Muscle layer of colon (tissue), 2 donors: ENCODE data around the gene POLR3C.
"Not testable (repeated sequence)": the region's sequence is repeated elsewhere in the genome, so short reads cannot be mapped to it uniquely, and the experiment has no call there.

Experiments
- H3K27ac ChIP-seq: one replicate; pipeline ENCODE4 v1.7.0; 2013; ENCODE audit warnings: low read depth, mild to moderate bottlenecking, low read length, moderate library complexity
- H3K27me3 ChIP-seq, 2 donors: one replicate each; pipeline ENCODE4 v1.7.0; 2013; ENCODE audit warnings: low read length in 2 of 2, mild to moderate bottlenecking in 2 of 2; ENCODE audit not compliant: insufficient read depth in 2 of 2, control insufficient read depth in 1 of 2
- H3K36me3 ChIP-seq: one replicate; pipeline ENCODE4 v1.7.0; 2013; ENCODE audit warnings: mild to moderate bottlenecking, low read length; ENCODE audit not compliant: insufficient read depth
- H3K4me1 ChIP-seq: one replicate; pipeline ENCODE4 v1.7.0; 2013; ENCODE audit warnings: mild to moderate bottlenecking, low read length; ENCODE audit not compliant: insufficient read depth
- H3K4me3 ChIP-seq, 2 donors: one replicate each; pipeline ENCODE4 v1.7.0; 2013; ENCODE audit warnings: low read length in 2 of 2, low read depth in 1 of 2, mild to moderate bottlenecking in 1 of 2, moderate library complexity in 1 of 2
- H3K9ac ChIP-seq: one replicate; pipeline ENCODE4 v1.7.0; 2013; ENCODE audit warnings: low read length
- H3K9me3 ChIP-seq: one replicate; pipeline ENCODE4 v1.7.0; 2013; ENCODE audit warnings: mild to moderate bottlenecking, low read length
- donor health status: abdominal sarcoma.
- donor health status: Adenocarcinoma of cecum.

The POLR3C gene

GRCh38 chr1:145795257-145795881 is 28.6 kb upstream of the POLR3C start:
- H3K9ac ChIP-seq, result no peak overlapping the region
- no peak overlapping the region for H3K4me3 ChIP-seq
- H3K27me3 ChIP-seq, result no peaks in the 10 kb centered on the region
- H3K9me3 ChIP-seq, result no peaks in the 10 kb centered on the region
- H3K36me3 ChIP-seq, result no peaks in the 10 kb centered on the region
- H3K4me1 ChIP-seq, result no peaks in the 10 kb centered on the region
- H3K27ac ChIP-seq, result no peak overlapping the region

- no peaks in the 10 kb centered on the region for H3K9me3 ChIP-seq
Measured at GRCh38 chr1:145796753-145797152, 27.2 kb upstream of the POLR3C start.

GRCh38 chr1:145799806-145800205 is 24.2 kb upstream of the POLR3C start:
- Histone ChIP-seq H3K9ac (no peak overlapping the region), H3K4me1 (peaks cover 21% of the 10 kb centered on the region)

More at GRCh38 chr1:145796753-145797152, 27.2 kb upstream of the POLR3C start:
- no peak overlapping the region for H3K4me3 ChIP-seq
- no peak overlapping the region for H3K9ac ChIP-seq
- H3K36me3 ChIP-seq, result no peaks in the 10 kb centered on the region
- H3K4me1 ChIP-seq, result no peaks in the 10 kb centered on the region
- H3K27ac ChIP-seq, result no peak overlapping the region
- H3K27me3 ChIP-seq, result no peaks in the 10 kb centered on the region

GRCh38 chr1:145804235-145805045 is 19.6 kb upstream of the POLR3C start:
- Histone ChIP-seq H3K27me3 (no peaks in the 10 kb centered on the region), H3K36me3 (no peaks in the 10 kb centered on the region), H3K9me3 (no peaks in the 10 kb centered on the region), H3K4me3 (no peak overlapping the region), H3K27ac (no peak overlapping the region), H3K4me1 (peaks cover 25% of the 10 kb centered on the region), H3K9ac (no peak overlapping the region)

More at GRCh38 chr1:145799806-145800205, 24.2 kb upstream of the POLR3C start:
- no peak overlapping the region for H3K27ac ChIP-seq
- no peaks in the 10 kb centered on the region for H3K36me3 ChIP-seq
- no peaks in the 10 kb centered on the region for H3K27me3 ChIP-seq
- no peaks in the 10 kb centered on the region for H3K9me3 ChIP-seq
- H3K4me3 ChIP-seq, result no peak overlapping the region

- Histone ChIP-seq H3K27me3 (no peaks in the 10 kb centered on the region), H3K4me1 (peaks cover 25% of the 10 kb centered on the region), H3K4me3 (no peak overlapping the region), H3K9me3 (no peaks in the 10 kb centered on the region), H3K9ac (no peak overlapping the region), H3K27ac (no peak overlapping the region), H3K36me3 (no peaks in the 10 kb centered on the region)
Measured at GRCh38 chr1:145805057-145805456, 18.9 kb upstream of the POLR3C start.

- Histone ChIP-seq H3K4me3 (no peak overlapping the region), H3K36me3 (no peaks in the 10 kb centered on the region), H3K27me3 (no peaks in the 10 kb centered on the region), H3K27ac (no peak overlapping the region), H3K9me3 (no peaks in the 10 kb centered on the region), H3K4me1 (peaks cover 25% of the 10 kb centered on the region), H3K9ac (no peak overlapping the region)
Measured at GRCh38 chr1:145806408-145806807, 17.6 kb upstream of the POLR3C start.

GRCh38 chr1:145806844-145807243 is 17.2 kb upstream of the POLR3C start:
- Histone ChIP-seq H3K9me3 (no peaks in the 10 kb centered on the region), H3K4me3 (no peak overlapping the region), H3K36me3 (no peaks in the 10 kb centered on the region), H3K27ac (no peak overlapping the region), H3K9ac (no peak overlapping the region), H3K27me3 (no peaks in the 10 kb centered on the region), H3K4me1 (peaks cover 25% of the 10 kb centered on the region)

GRCh38 chr1:145812977-145813810 is 10.8 kb upstream of the POLR3C start:
- not testable (repeated sequence) for H3K27me3 ChIP-seq, H3K27ac ChIP-seq, H3K4me1 ChIP-seq, H3K9me3 ChIP-seq, H3K4me3 ChIP-seq, H3K36me3 ChIP-seq, H3K9ac ChIP-seq

GRCh38 chr1:145818095-145818494 is 5.9 kb upstream of the POLR3C start:
- not testable (repeated sequence) for H3K36me3 ChIP-seq, H3K4me1 ChIP-seq, H3K27ac ChIP-seq, H3K9me3 ChIP-seq, H3K27me3 ChIP-seq, H3K4me3 ChIP-seq, H3K9ac ChIP-seq

- H3K27ac ChIP-seq, result not testable (repeated sequence)
Measured at GRCh38 chr1:145822779-145823331, 1.1 kb upstream of the POLR3C start.

GRCh38 chr1:145824499-145824842 is 471 bp downstream of the POLR3C start:
- H3K4me3 ChIP-seq, result peak overlapping the region; percentile 89 to 98
- H3K27ac ChIP-seq, result peak overlapping the region; percentile 92
- H3K9ac ChIP-seq, result peak overlapping the region; percentile 77
- H3K27me3 ChIP-seq, result no peaks in the 10 kb centered on the region
- H3K9me3 ChIP-seq, result no peaks in the 10 kb centered on the region
- peaks cover 30% of the 10 kb centered on the region for H3K36me3 ChIP-seq
- peaks cover 13% of the 10 kb centered on the region for H3K4me1 ChIP-seq

More at GRCh38 chr1:145822779-145823331, 1.1 kb upstream of the POLR3C start:
- not testable (repeated sequence) for H3K4me3 ChIP-seq, H3K27me3 ChIP-seq, H3K9ac ChIP-seq, H3K9me3 ChIP-seq
- Histone ChIP-seq H3K4me1 (peaks cover 13% of the 10 kb centered on the region), H3K36me3 (peaks cover 14% of the 10 kb centered on the region)
